ENCODE measurements around the gene TAF1B. TPM values are rescaled to one million over a fixed set of nuclear protein-coding genes. Genes with fewer than 3 reads are reported as not detected.

Gene TAF1B
- total RNA-seq (19.8 and 32.9 TPM in 2 replicates), polyA plus RNA-seq (19.5 and 30.8 TPM in 2 replicates), polyA minus RNA-seq (ENCODE audit: low replicate concordance) (0.86 and 14.3 TPM in 2 replicates)
- 10.9 and 16.8 TPM in 2 replicates for polyA plus RNA-seq (2012)

GRCh38 chr2:9843229-9844035, at the start of gene TAF1B:
Gene TAF1B, plus strand, starts transcription at chr2:9843474. Its CDS starts 68 bp downstream, at chr2:9843542.
- peaks cover 2% of the 10 kb centered on the region for H3K36me3 ChIP-seq (ENCODE audit: control insufficient read depth, insufficient read depth, low read length)
- H3K4me2 ChIP-seq (ENCODE audit: extremely low read depth, insufficient read depth, low read length) = peak within 1 kb of the TSS; percentile 90
- H3K9ac ChIP-seq (ENCODE audit: insufficient read depth, low read length) = peak within 1 kb of the TSS; percentile 91
- DNase-seq (ENCODE audit: low read depth in 2 of 2) = peak; percentile 91 to 92
- H3K27me3 ChIP-seq (ENCODE audit: control insufficient read depth, insufficient read depth, low read length) = no peaks in the 10 kb centered on the region
- H3K79me2 ChIP-seq (ENCODE audit: control insufficient read depth, insufficient read depth, low read length) = peaks cover 27% of the 10 kb centered on the region
- peaks cover 6% of the 10 kb centered on the region for H3K4me1 ChIP-seq (ENCODE audit: control insufficient read depth, extremely low read depth, insufficient read depth, low read length)
- peak within 1 kb of the TSS; percentile 87 for H3K27ac ChIP-seq (ENCODE audit: insufficient read depth, low read length)
- H3K9me3 ChIP-seq (ENCODE audit: control insufficient read depth, insufficient read depth, low read depth, low read length) = no peaks in the 10 kb centered on the region
- no peaks in the 10 kb centered on the region for H4K20me1 ChIP-seq (ENCODE audit: control insufficient read depth, extremely low read depth, insufficient read depth, low read length)
- peak within 1 kb of the TSS; percentile 66 for H2AFZ ChIP-seq (ENCODE audit: low read length)
- TF ChIP-seq CTCF (conservative IDR thresholded peaks at IDR 0.05 in 1 of 2, IDR thresholded peaks at IDR 0.05 in 1 of 2; ENCODE audit: low read depth in 1 of 2, low read length in 2 of 2) (peak; percentile 20 to 21), EZH2 (IDR thresholded peaks at IDR 0.05; ENCODE audit: low read length, missing control alignments) (no peak)
- H3K4me3 ChIP-seq (replicated peaks in 1 of 4; ENCODE audit: control extremely low read depth in 1 of 4, insufficient read depth in 1 of 4, low read depth in 3 of 4, low read length in 4 of 4) = peak within 1 kb of the TSS; percentile 61 to 84 (median 72)

- no peak overlapping the region for H3K4me3 ChIP-seq (replicated peaks in 1 of 4; ENCODE audit: control extremely low read depth in 1 of 4, insufficient read depth in 1 of 4, low read depth in 3 of 4, low read length in 4 of 4)
- TF ChIP-seq CTCF (conservative IDR thresholded peaks at IDR 0.05 in 1 of 2, IDR thresholded peaks at IDR 0.05 in 1 of 2; ENCODE audit: low read depth in 1 of 2, low read length in 2 of 2) (no peak), EZH2 (IDR thresholded peaks at IDR 0.05; ENCODE audit: low read length, missing control alignments) (no peak)
- no peaks in the 10 kb centered on the region for H3K9me3 ChIP-seq (ENCODE audit: control insufficient read depth, insufficient read depth, low read depth, low read length)
- DNase-seq (ENCODE audit: low read depth in 2 of 2) = no peak
- no peak overlapping the region for H3K27ac ChIP-seq (ENCODE audit: insufficient read depth, low read length)
- no peaks in the 10 kb centered on the region for H4K20me1 ChIP-seq (ENCODE audit: control insufficient read depth, extremely low read depth, insufficient read depth, low read length)
- H3K27me3 ChIP-seq (ENCODE audit: control insufficient read depth, insufficient read depth, low read length) = no peaks in the 10 kb centered on the region
- no peaks in the 10 kb centered on the region for H3K4me1 ChIP-seq (ENCODE audit: control insufficient read depth, extremely low read depth, insufficient read depth, low read length)
- H3K4me2 ChIP-seq (ENCODE audit: extremely low read depth, insufficient read depth, low read length) = no peak overlapping the region
- H2AFZ ChIP-seq (ENCODE audit: low read length) = no peak overlapping the region
- no peak overlapping the region for H3K9ac ChIP-seq (ENCODE audit: insufficient read depth, low read length)
- H3K79me2 ChIP-seq (ENCODE audit: control insufficient read depth, insufficient read depth, low read length) = no peaks in the 10 kb centered on the region
- H3K36me3 ChIP-seq (ENCODE audit: control insufficient read depth, insufficient read depth, low read length) = no peaks in the 10 kb centered on the region
These were observed 49.2 kb upstream of the TAF1B start for GRCh38 chr2:9793918-9794717.

- Histone ChIP-seq H3K4me1 (ENCODE audit: control insufficient read depth, extremely low read depth, insufficient read depth, low read length) (no peaks in the 10 kb centered on the region), H3K27ac (ENCODE audit: insufficient read depth, low read length) (no peak overlapping the region), H3K9me3 (ENCODE audit: control insufficient read depth, insufficient read depth, low read depth, low read length) (no peaks in the 10 kb centered on the region), H3K27me3 (ENCODE audit: control insufficient read depth, insufficient read depth, low read length) (no peaks in the 10 kb centered on the region), H3K4me2 (ENCODE audit: extremely low read depth, insufficient read depth, low read length) (no peak overlapping the region), H3K9ac (ENCODE audit: insufficient read depth, low read length) (no peak overlapping the region), H3K4me3 (replicated peaks in 1 of 4; ENCODE audit: control extremely low read depth in 1 of 4, insufficient read depth in 1 of 4, low read depth in 3 of 4, low read length in 4 of 4) (no peak overlapping the region), H4K20me1 (ENCODE audit: control insufficient read depth, extremely low read depth, insufficient read depth, low read length) (no peaks in the 10 kb centered on the region), H3K36me3 (ENCODE audit: control insufficient read depth, insufficient read depth, low read length) (no peaks in the 10 kb centered on the region), H3K79me2 (ENCODE audit: control insufficient read depth, insufficient read depth, low read length) (no peaks in the 10 kb centered on the region), H2AFZ (ENCODE audit: low read length) (no peak overlapping the region)
- DNase-seq (ENCODE audit: low read depth in 2 of 2) = no peak
- TF ChIP-seq EZH2 (IDR thresholded peaks at IDR 0.05; ENCODE audit: low read length, missing control alignments) = no peak
- no peak for TF ChIP-seq CTCF (conservative IDR thresholded peaks at IDR 0.05 in 1 of 2, IDR thresholded peaks at IDR 0.05 in 1 of 2; ENCODE audit: low read depth in 1 of 2, low read length in 2 of 2)
These were observed 48.2 kb upstream of the TAF1B start for GRCh38 chr2:9795071-9795470.
